ENCODE data around the gene LRRC28.

LRRC28 gene

GRCh38 chr15:99413955-99414754 lies 162.9 kb downstream of the LRRC28 start:
- TF ChIP-seq GATA2 (IDR thresholded peaks at IDR 0.05; ENCODE audit: low read depth, low read length): no peak
- TF ChIP-seq GATA3 (IDR thresholded peaks at IDR 0.05; ENCODE audit: low read depth, low read length): no peak

DNA sequence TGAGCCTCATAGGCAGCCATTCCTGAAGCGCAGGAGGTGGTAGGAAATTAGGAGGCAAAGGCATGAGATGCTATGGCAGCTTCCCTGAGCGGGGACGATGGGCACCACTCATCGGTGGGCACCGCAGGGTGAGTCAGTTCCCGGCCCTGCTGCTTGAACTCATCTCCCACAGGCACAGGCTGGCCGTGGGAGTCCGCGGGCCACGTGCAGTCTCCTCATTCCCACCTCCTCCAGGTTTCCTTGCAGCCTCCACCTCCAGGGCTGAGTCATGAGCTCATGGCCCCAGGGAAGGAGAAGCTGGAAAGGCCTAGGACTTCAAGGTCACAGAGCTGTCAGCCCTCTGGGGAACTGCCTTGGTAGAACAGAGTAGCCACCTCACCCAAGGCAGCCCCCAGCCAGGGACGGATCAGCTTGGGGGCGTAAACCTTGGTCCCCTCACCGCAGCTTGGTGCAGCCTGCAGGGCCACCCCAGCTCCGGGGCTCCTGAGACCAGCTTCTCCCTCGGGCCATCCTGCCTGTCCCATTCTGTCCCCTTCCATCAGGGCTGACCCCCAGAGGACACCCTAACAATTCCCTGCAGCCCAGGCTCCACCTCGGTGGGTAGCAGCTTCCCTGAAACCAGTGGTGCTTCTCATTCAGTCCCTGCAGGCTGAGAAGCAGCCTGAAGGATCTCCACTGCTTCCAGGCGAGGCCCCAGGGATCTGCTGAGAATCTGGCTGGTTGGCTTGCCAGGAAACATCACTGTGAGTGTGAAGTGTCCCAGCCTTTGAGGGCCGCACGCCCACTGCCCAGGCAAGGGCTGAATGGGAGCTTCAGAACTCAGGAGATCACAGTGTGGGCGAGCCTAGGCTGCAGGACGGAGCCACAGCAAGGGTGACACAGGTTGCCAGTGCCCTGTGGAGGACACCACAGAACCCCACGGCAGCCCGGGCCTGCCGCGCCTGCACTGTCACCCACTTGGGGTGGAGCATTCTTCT lies 163.8 kb downstream of the LRRC28 start:
- TF ChIP-seq GATA3 (IDR thresholded peaks at IDR 0.05; ENCODE audit: low read depth, low read length): no peak
- no peak for TF ChIP-seq GATA2 (IDR thresholded peaks at IDR 0.05; ENCODE audit: low read depth, low read length)

- no peak for TF ChIP-seq GATA2 (IDR thresholded peaks at IDR 0.05; ENCODE audit: low read depth, low read length)
- no peak for TF ChIP-seq GATA3 (IDR thresholded peaks at IDR 0.05; ENCODE audit: low read depth, low read length)
Observed at GRCh38 chr15:99416191-99417188, 165.2 kb downstream of the LRRC28 start.

DNA sequence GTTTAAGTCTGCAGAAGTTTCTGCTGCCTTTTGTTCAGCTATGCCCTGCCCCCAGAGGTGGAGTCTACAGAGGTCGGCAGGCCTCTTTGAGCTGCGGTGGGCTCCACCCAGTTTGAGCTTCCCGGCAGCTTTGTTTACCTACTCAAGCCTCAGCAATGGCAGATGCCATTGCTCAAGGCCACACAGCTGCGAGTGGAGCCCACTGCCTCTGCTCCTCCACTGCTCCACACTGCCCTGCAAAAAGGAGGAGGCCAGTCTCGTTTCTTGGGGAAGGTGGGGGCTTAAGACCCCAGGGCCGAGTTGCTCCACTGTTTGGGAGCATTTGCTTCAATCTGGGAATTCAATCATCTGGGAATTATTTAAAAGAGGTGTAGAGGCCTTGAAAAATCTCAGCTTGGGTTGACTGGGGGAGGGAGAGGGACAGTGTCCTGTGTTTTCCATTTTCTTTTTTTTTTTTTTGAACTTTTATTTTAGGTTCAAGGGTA lies 169.9 kb downstream of the LRRC28 start:
- TF ChIP-seq GATA3 (IDR thresholded peaks at IDR 0.05; ENCODE audit: low read depth, low read length) (no peak), GATA2 (IDR thresholded peaks at IDR 0.05; ENCODE audit: low read depth, low read length) (no peak)

DNA sequence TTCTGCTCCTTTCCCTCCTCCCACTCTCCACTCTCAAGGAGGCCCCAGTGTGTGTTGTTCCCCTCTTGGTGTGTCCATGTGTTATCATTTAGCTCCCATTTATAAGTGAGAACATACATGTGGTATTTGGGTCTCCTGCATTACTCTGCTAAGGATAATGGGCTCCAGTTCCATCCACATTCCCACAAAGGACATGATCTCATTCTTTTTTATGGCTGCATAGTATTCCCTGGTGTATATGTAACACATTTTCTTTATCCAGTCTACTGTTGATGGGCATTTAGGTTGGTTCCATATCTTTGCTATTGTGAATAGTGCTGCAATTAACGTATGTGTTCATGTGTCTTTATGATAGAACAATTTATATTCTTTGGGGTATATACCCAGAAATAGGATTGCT lies 170.5 kb downstream of the LRRC28 start:
- no peak for TF ChIP-seq GATA3 (IDR thresholded peaks at IDR 0.05; ENCODE audit: low read depth, low read length)
- no peak for TF ChIP-seq GATA2 (IDR thresholded peaks at IDR 0.05; ENCODE audit: low read depth, low read length)

GRCh38 chr15:99423186-99424130 lies 172.2 kb downstream of the LRRC28 start:
- TF ChIP-seq GATA2 (IDR thresholded peaks at IDR 0.05; ENCODE audit: low read depth, low read length): no peak
- no peak for TF ChIP-seq GATA3 (IDR thresholded peaks at IDR 0.05; ENCODE audit: low read depth, low read length)

GRCh38 chr15:99424131-99424571 lies 172.9 kb downstream of the LRRC28 start:
- TF ChIP-seq GATA3 (IDR thresholded peaks at IDR 0.05; ENCODE audit: low read depth, low read length): no peak
- TF ChIP-seq GATA2 (IDR thresholded peaks at IDR 0.05; ENCODE audit: low read depth, low read length): no peak

DNA sequence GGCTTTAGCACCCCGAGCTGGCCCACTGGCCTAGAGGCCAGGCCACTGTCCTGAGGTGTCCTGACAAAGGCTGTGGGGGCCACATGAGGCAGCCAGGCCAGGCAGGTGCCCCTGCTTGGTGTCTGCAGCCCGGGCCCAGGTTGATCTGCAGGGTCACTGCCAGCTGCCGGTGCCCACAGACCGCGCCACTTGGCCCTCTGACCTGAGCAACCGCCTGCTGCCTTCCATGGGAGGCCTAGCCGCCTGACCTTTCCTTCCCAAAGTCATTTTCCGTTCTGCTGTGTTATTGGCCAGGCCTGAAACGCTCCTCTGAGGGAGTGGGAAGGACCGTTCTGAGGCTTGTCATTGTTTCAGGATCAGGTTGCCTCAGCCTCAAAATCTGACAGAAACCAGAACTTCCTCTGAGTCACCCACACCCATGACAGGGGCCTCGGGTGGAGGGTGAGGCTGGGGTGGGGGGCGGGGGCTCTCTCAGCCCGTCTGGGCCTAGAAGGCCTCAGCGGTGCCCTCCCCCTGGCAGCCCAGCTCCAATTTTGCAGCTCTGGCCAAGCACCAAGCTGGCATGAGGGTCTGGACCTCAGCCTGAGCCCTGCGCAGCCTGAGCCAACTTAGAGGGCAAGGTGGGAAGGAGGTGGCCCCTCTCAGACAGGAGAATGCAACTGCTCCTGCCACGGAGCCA lies 173.8 kb downstream of the LRRC28 start:
- TF ChIP-seq GATA3 (IDR thresholded peaks at IDR 0.05; ENCODE audit: low read depth, low read length) (no peak), GATA2 (IDR thresholded peaks at IDR 0.05; ENCODE audit: low read depth, low read length) (no peak)

DNA sequence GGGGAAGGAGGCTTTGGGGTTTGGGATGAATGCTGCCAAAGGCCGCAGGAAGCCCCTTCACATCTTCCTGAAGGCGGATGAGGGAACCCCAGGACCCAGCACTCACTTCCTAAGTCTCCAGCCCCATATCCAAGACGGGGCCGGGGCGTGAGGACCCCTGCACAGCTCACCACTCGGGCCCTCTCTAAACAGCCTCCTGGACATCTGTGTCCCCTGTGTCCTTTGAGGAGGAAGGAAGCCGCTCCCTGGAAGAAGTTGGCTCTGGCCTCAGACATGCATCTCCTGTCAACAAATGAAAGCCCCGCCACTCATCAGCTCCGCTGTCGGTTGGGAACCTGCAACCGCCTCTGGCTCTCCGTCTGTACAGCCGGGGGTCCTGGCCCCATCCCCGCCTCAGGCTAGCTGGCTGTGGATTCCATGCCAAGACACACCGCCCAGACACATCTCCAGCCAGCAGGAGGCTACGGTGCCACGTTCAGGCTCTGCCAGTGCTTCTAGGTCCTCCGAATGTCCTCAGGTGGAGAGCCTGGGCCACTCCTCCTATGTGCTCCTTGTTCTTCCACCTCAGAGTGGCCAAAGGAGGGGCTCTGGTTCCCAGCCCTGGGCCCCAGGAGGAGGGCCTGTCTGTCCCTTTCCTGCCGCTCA lies 174.5 kb downstream of the LRRC28 start:
- TF ChIP-seq GATA2 (IDR thresholded peaks at IDR 0.05; ENCODE audit: low read depth, low read length): no peak
- TF ChIP-seq GATA3 (IDR thresholded peaks at IDR 0.05; ENCODE audit: low read depth, low read length): no peak

- TF ChIP-seq GATA2 (IDR thresholded peaks at IDR 0.05; ENCODE audit: low read depth, low read length): no peak
- TF ChIP-seq GATA3 (IDR thresholded peaks at IDR 0.05; ENCODE audit: low read depth, low read length): no peak
Observed at GRCh38 chr15:99426431-99427105, 175.3 kb downstream of the LRRC28 start.

- TF ChIP-seq GATA2 (IDR thresholded peaks at IDR 0.05; ENCODE audit: low read depth, low read length): no peak
- TF ChIP-seq GATA3 (IDR thresholded peaks at IDR 0.05; ENCODE audit: low read depth, low read length): no peak
Observed at GRCh38 chr15:99427210-99427609, 175.9 kb downstream of the LRRC28 start.

Measured in SH-SY5Y (cell line).